HepG2 (cell line): Measurements from ENCODE around the gene MRPL14. TPM values are rescaled to one million over a fixed set of nuclear protein-coding genes. Genes with fewer than 3 reads are reported as not detected.
A peak's percentile ranks its signal among the peaks of the same experiment; 100 is the strongest.

ENCODE experiments used
- ATAC-seq: fragments of 200-7000 bp; cut with Tn5 transposase; 3 replicates; pipeline ENCODE4 v1.9.1; 2020; ENCODE audit warnings: mild to moderate bottlenecking, moderate library complexity
- BruUV-seq: library from RNA; stranded (reverse); fragments of 400-500 nt; replicated peaks from 2 replicates; lab custom pipeline; 2021; lab: Mats Ljungman, UMichigan
- CTCF ChIA-PET: fragments of 300-600 bp; formaldehyde crosslinking; extraction: SDS; loops from one replicate; lab custom pipeline; 2021; ENCODE audit warnings: low total read pairs, inconsistent platforms, low intra/inter-chr PET ratio; lab: Yijun Ruan, JAX
- POLR2A ChIA-PET: fragments of 350-600 bp; sonication (Branson Sonifier 250); formaldehyde crosslinking; loops from one replicate; lab custom pipeline; 2020; ENCODE audit warnings: antibody characterized with exemption, inconsistent platforms; lab: Yijun Ruan, JAX
- DNase-seq: peaks from one replicate; pipeline ENCODE4 v3.0.0-alpha.2; 2015; ENCODE audit warnings: low spot score
- FAIRE-seq: peaks from 3 replicates; lab custom pipeline; 2011; peaks lifted over from hg19 to GRCh38; lab: Jason Lieb, UNC
- H2AFZ ChIP-seq: one replicate; pipeline ENCODE4 v1.6.1; 2011; ENCODE audit warnings: low read length, inconsistent platforms
- H3K27ac ChIP-seq: fragments of 300-600 bp; 3 replicates; pipeline ENCODE4 v1.8.0; 2011; ENCODE audit warnings: mixed run types, mild to moderate bottlenecking, mixed read lengths, low read length, inconsistent platforms; ENCODE audit not compliant: insufficient read depth; ENCODE audit errors: extremely low read length
- H3K27me3 ChIP-seq, 2 experiments: fragments of 200-600 bp in 1 of 2; 2 replicates in 1 of 2; 3 replicates in 1 of 2; pipeline versions ENCODE4 v1.6.0 to v1.8.0; 2011; ENCODE audit warnings: low read length in 2 of 2, mild to moderate bottlenecking in 2 of 2, moderate library complexity in 2 of 2, inconsistent platforms in 1 of 2; ENCODE audit not compliant: insufficient read depth in 2 of 2, control insufficient read depth in 1 of 2
- H3K36me3 ChIP-seq, 2 experiments: fragments of 200-600 bp in 1 of 2; replicated peaks in 1 of 2; 2 replicates in 1 of 2; 3 replicates in 1 of 2; pipeline versions ENCODE4 v1.5.1 to v1.8.0; 2011; ENCODE audit warnings: low read length in 2 of 2, inconsistent platforms in 1 of 2; ENCODE audit not compliant: insufficient read depth in 2 of 2, control insufficient read depth in 1 of 2
- H3K4me1 ChIP-seq: 2 replicates; pipeline ENCODE4 v1.5.1; 2012; ENCODE audit warnings: low read length, inconsistent platforms; ENCODE audit not compliant: insufficient read depth
- H3K4me2 ChIP-seq: 2 replicates; pipeline ENCODE4 v1.6.0; 2011; ENCODE audit warnings: low read depth, low read length, inconsistent platforms
- H3K4me3 ChIP-seq, 3 experiments: fragments of 200-600 bp in 1 of 3; sonication (generic), shearing (Covaris generic) in 1 of 3; replicated peaks in 1 of 3; 2 replicates each; pipeline ENCODE4 v1.5.1; 2011 to 2016; ENCODE audit warnings: low read length in 3 of 3, inconsistent platforms in 2 of 3, low read depth in 2 of 3, mild to moderate bottlenecking in 2 of 3, control low read depth in 1 of 3, mixed read lengths in 1 of 3; ENCODE audit not compliant: insufficient read depth in 1 of 3
- H3K79me2 ChIP-seq: one replicate; pipeline ENCODE4 v1.6.1; 2011; ENCODE audit warnings: low read length, inconsistent platforms; ENCODE audit not compliant: insufficient read depth
- H3K9ac ChIP-seq: 2 replicates; pipeline ENCODE4 v1.6.0; 2011; ENCODE audit warnings: mild to moderate bottlenecking, low read depth, low read length, inconsistent platforms; ENCODE audit not compliant: insufficient read depth
- H3K9me3 ChIP-seq: 2 replicates; pipeline ENCODE4 v1.5.1; 2012; ENCODE audit warnings: mild to moderate bottlenecking, low read length
- H4K20me1 ChIP-seq: 2 replicates; pipeline ENCODE4 v1.6.0; 2011; ENCODE audit warnings: inconsistent platforms, mild to moderate bottlenecking, low read length, moderate library complexity; ENCODE audit not compliant: insufficient read depth
- AFF4 ChIP-seq: sonication (generic); formaldehyde crosslinking; IDR thresholded peaks from 2 replicates; pipeline ENCODE4 v1.4.0; 2020; ENCODE audit warnings: missing genetic modification reagents
- AKAP8 ChIP-seq: sonication (generic); formaldehyde crosslinking; IDR thresholded peaks from 2 replicates; pipeline ENCODE4 v1.5.1; 2020; ENCODE audit warnings: mild to moderate bottlenecking, missing genetic modification reagents
- BRCA1 ChIP-seq: sonication (generic); formaldehyde crosslinking; IDR thresholded peaks from 2 replicates; pipeline ENCODE4 v1.4.0; 2020; ENCODE audit warnings: missing genetic modification reagents
- ELF4 ChIP-seq: sonication (generic); formaldehyde crosslinking; IDR thresholded peaks from 2 replicates; pipeline ENCODE4 v1.5.0; 2020; ENCODE audit warnings: missing genetic modification reagents, mild to moderate bottlenecking, moderate library complexity, borderline replicate concordance
- POLR2AphosphoS5 ChIP-seq: IDR thresholded peaks from 2 replicates; pipeline ENCODE4 v1.6.1; 2012; ENCODE audit warnings: low read depth, low read length
- POLR2G ChIP-seq: fragments of 200-400 bp; formaldehyde crosslinking; IDR thresholded peaks from 2 replicates; pipeline ENCODE4 v1.6.1; 2018; ENCODE audit warnings: mild to moderate bottlenecking, low read depth, low read length, moderate library complexity
- RFX5 ChIP-seq: IDR thresholded peaks from 2 replicates; pipeline ENCODE4 v1.6.1; 2011; ENCODE audit warnings: low read depth, low read length, improper control_type of control experiment
- SCMH1 ChIP-seq: sonication (generic); formaldehyde crosslinking; IDR thresholded peaks from 2 replicates; pipeline ENCODE4 v1.9.0; 2021; ENCODE audit warnings: missing genetic modification reagents, mild to moderate bottlenecking, borderline replicate concordance
- STAT5B ChIP-seq: sonication (generic); formaldehyde crosslinking; IDR thresholded peaks from 2 replicates; pipeline ENCODE4 v1.4.0; 2020; ENCODE audit warnings: missing genetic modification reagents
- ZBTB42 ChIP-seq: sonication (generic); formaldehyde crosslinking; IDR thresholded peaks from 2 replicates; pipeline ENCODE4 v1.5.0; 2020; ENCODE audit warnings: mild to moderate bottlenecking, missing genetic modification reagents
- ZBTB7A ChIP-seq: sonication (generic); formaldehyde crosslinking; IDR thresholded peaks from 2 replicates; pipeline ENCODE4 v1.8.0; 2022; ENCODE audit warnings: mild to moderate bottlenecking, missing genetic modification reagents
- ZNF234 ChIP-seq: sonication (generic); formaldehyde crosslinking; conservative IDR thresholded peaks from 2 replicates; pipeline ENCODE4 v1.5.1; 2020; ENCODE audit warnings: mild to moderate bottlenecking, missing genetic modification reagents
- ZNF280D ChIP-seq: sonication (generic); formaldehyde crosslinking; IDR thresholded peaks from 2 replicates; pipeline ENCODE4 v1.5.1; 2020; ENCODE audit warnings: mild to moderate bottlenecking, missing genetic modification reagents
- ZNF563 ChIP-seq: sonication (generic); formaldehyde crosslinking; IDR thresholded peaks from 2 replicates; pipeline ENCODE4 v1.8.0; 2022; ENCODE audit warnings: mild to moderate bottlenecking, moderate library complexity, missing genetic modification reagents
- ZNF670 ChIP-seq: sonication (generic); formaldehyde crosslinking; IDR thresholded peaks from 2 replicates; pipeline ENCODE4 v1.8.0; 2022; ENCODE audit warnings: mild to moderate bottlenecking, missing genetic modification reagents, borderline replicate concordance
- WGBS: methylation state at CpG from one replicate; pipeline ENCODE4 v1.1.6; 2017; ENCODE audit warnings: low lambda C conversion rate; 5-methylcytosine and 5-hydroxymethylcytosine counted together
- in situ Hi-C: cut with HindIII; loops from 2 replicates; pipeline ENCODE4 v1.10.0; 2017; ENCODE audit warnings: low pct_unique_long_range_greater_than_20kb; ENCODE audit not compliant: extremely low pct_ligation_motif_present
- intact Hi-C: fragments of 100-400 bp; cut with micrococcal nuclease; formaldehyde crosslinking; loops from one replicate; pipeline ENCODE4 v1.10.0; 2022; ENCODE audit not compliant: unreplicated experiment
- polyA plus RNA-seq, 8 experiments: library from polyadenylated mRNA; depleted of rRNA in 3 of 8; stranded (reverse) in 7 of 8; unstranded in 1 of 8; fragments of >200 nt; fragmentation: Illumina TruSeq in 4 of 8; extraction: Trizol in 4 of 8; gene quantifications; 2 replicates each; pipeline versions ENCODE4 v1.2.1 to v1.2.3, GENCODE V29; 2011 to 2016; ENCODE audit warnings: low read depth in 4 of 8, missing spikeins in 1 of 8, mixed read lengths in 1 of 8; ENCODE audit not compliant: insufficient read depth in 1 of 8
- total RNA-seq, 5 experiments: library from RNA; depleted of rRNA; stranded (reverse); fragments of >200 nt; fragmentation: Illumina TruSeq; extraction: Trizol; gene quantifications; 2 replicates each; pipeline ENCODE4 v1.2.3, GENCODE V29; 2016; ENCODE audit warnings: low read depth in 1 of 5

Gene MRPL14
- total and polyA plus RNA-seq, 2 of the 13 experiments (the other 11 are each of a cell fraction or from before 2014, with no cell fraction given): 157 to 178 TPM

GRCh38 chr6:44080561-44081521, 46.4 kb downstream of the MRPL14 start:
- Histone ChIP-seq H2AFZ (no peak overlapping the region), H3K27ac (no peak overlapping the region), H3K36me3 (no peaks in the 10 kb centered on the region), H3K27me3 (no peaks in the 10 kb centered on the region), H4K20me1 (no peaks in the 10 kb centered on the region), H3K79me2 (no peaks in the 10 kb centered on the region), H3K4me2 (no peak overlapping the region), H3K9me3 (no peaks in the 10 kb centered on the region), H3K4me1 (peaks cover 92% of the 10 kb centered on the region), H3K4me3 (no peak overlapping the region), H3K9ac (no peak overlapping the region)
- ATAC-seq (no peak), FAIRE-seq (no peak), DNase-seq (no peak)
- ChIA-PET POLR2A (no interaction called here), CTCF (interaction anchor here (2.5 kb wide), 1 partner anchor 128 kb away, joined by 19 read pairs; no protein-coding TSS in a partner anchor)
- WGBS: 68% methylated on average over 8 of the region's 11 CpGs
- no TSS peak for BruUV-seq
- in situ Hi-C loops (no loop called here), intact Hi-C loops (no loop called here)
- TF ChIP-seq ELF4 (CRISPR knock-in tag) (no peak), BRCA1 (CRISPR knock-in tag) (no peak), POLR2AphosphoS5 (peak; percentile 30; the same call in 1 of the 2 replicates), STAT5B (CRISPR knock-in tag) (no peak), SCMH1 (CRISPR knock-in tag) (no peak), ZNF280D (CRISPR knock-in tag) (no peak), AKAP8 (peak; percentile 16; the same call in 1 of the 2 replicates), ZNF670 (CRISPR knock-in tag) (no peak), POLR2G (peak; percentile 40; the same call in 1 of the 2 replicates), ZNF563 (CRISPR knock-in tag) (0 out of 2 replicates have a peak, but pooled peaks have one; percentile 48), AFF4 (CRISPR knock-in tag) (no peak), RFX5 (no peak), ZBTB42 (CRISPR knock-in tag) (0 out of 2 replicates have a peak, but pooled peaks have one; percentile 13), ZBTB7A (CRISPR knock-in tag) (no peak; the same call in 1 of the 2 replicates), ZNF234 (CRISPR knock-in tag) (no peak)
